ENCODE measurements around the gene EXOSC7.
"Not testable (repeated sequence)": the region's sequence is repeated elsewhere in the genome, so short reads cannot be mapped to it uniquely, and the experiment has no call there.

The EXOSC7 gene

DNA sequence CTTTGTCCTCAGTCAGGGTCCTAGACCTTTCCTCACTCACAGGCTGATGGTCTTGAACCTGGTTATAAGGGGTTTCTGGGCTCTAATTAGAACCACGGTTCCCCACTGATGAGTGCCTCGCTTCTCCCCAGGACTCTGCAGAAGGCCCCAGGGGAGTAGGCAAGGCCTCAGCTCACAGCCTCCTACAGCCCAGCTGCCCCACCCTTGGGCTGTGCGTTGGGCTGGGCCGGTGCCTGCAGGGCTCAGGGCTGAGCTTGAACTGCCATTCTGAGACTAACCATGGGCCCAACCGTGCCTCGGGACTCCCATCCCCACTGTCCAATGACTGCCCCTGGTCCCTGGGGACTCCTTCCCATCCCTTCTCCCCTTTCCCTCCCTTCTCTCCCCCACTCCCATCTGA, 75.6 kb downstream of the EXOSC7 start:
- TF ChIP-seq CTCF (IDR thresholded peaks at IDR 0.05; ENCODE audit: borderline replicate concordance, control extremely low read depth, extremely low read depth, insufficient read depth, missing control alignments): no peak
- no peak for DNase-seq (ENCODE audit: low spot score)

GRCh38 chr3:45053805-45054195, 77.8 kb downstream of the EXOSC7 start:
- in situ Hi-C loops (cut with MboI; ENCODE audit: low sequenced_read_pairs, unreplicated experiment); DNase-seq (ENCODE audit: low spot score): not testable (repeated sequence)

More for the DNA sequence above, 75.6 kb downstream of the EXOSC7 start:
- in situ Hi-C loops (cut with MboI; ENCODE audit: low sequenced_read_pairs, unreplicated experiment): no loop called here

DNA sequence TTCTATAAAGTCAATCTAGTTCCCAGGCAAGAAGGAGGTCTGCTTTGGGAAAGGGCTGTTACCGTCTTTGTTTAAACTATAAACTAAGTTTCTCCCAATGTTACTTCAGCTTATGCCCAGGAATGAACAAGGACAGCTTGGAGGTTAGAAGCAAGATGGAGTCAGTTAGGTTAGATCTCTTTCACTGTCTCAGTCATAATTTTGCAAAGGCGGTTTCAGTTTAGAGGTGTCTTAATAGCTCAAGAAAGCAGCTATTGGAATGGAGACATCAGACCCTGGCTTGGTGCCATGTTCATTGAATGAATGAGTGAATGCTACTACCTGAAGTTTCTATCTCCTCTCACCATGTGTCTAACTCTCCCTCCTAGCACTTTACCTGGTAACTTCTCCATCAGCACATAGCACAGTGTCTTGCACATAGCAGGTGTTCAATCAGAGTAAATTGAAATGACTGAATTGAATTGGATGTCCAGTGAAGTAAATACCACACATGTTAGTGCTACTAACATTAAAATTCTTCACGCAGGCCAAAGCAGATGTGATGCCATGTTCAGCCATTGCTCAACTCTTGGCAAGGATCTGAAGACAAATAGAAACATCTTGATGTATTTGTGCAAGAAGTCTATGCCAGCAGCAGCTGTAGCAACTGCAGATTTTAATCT, 78.3 kb downstream of the EXOSC7 start:
- in situ Hi-C loops (cut with MboI; ENCODE audit: low sequenced_read_pairs, unreplicated experiment): no loop called here
- DNase-seq (ENCODE audit: low spot score): no peak
- TF ChIP-seq CTCF (IDR thresholded peaks at IDR 0.05; ENCODE audit: borderline replicate concordance, control extremely low read depth, extremely low read depth, insufficient read depth, missing control alignments): no peak

DNA sequence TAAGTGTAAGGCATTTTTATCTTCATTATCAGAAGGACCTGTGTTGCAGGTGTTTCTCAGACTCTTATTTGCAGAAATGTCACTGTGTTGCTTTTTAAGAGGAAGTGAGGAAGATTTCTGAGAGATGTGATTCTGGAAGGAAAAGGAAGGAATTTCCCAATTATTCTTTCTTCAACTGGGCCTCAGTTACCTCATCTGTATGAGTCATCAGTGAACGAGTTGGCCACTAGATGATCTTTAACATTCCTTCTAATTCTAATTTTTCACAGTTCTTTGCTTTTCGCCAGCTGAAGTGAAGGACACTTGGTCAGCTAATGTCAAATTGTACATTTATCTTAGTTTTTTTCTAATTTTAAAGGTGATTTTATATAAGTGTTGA, 79.0 kb downstream of the EXOSC7 start:
- DNase-seq (ENCODE audit: low spot score): no peak
- TF ChIP-seq CTCF (IDR thresholded peaks at IDR 0.05; ENCODE audit: borderline replicate concordance, control extremely low read depth, extremely low read depth, insufficient read depth, missing control alignments): no peak
- in situ Hi-C loops (cut with MboI; ENCODE audit: low sequenced_read_pairs, unreplicated experiment): no loop called here

GRCh38 chr3:45055411-45056143, 79.5 kb downstream of the EXOSC7 start:
- no peak for TF ChIP-seq CTCF (IDR thresholded peaks at IDR 0.05; ENCODE audit: borderline replicate concordance, control extremely low read depth, extremely low read depth, insufficient read depth, missing control alignments)
- DNase-seq (ENCODE audit: low spot score): no peak
- in situ Hi-C loops (cut with MboI; ENCODE audit: low sequenced_read_pairs, unreplicated experiment): no loop called here

- DNase-seq (ENCODE audit: low spot score): no peak
- TF ChIP-seq CTCF (IDR thresholded peaks at IDR 0.05; ENCODE audit: borderline replicate concordance, control extremely low read depth, extremely low read depth, insufficient read depth, missing control alignments): no peak
- in situ Hi-C loops (cut with MboI; ENCODE audit: low sequenced_read_pairs, unreplicated experiment): no loop called here
These were observed 80.7 kb downstream of the EXOSC7 start for GRCh38 chr3:45056608-45057301.

DNA sequence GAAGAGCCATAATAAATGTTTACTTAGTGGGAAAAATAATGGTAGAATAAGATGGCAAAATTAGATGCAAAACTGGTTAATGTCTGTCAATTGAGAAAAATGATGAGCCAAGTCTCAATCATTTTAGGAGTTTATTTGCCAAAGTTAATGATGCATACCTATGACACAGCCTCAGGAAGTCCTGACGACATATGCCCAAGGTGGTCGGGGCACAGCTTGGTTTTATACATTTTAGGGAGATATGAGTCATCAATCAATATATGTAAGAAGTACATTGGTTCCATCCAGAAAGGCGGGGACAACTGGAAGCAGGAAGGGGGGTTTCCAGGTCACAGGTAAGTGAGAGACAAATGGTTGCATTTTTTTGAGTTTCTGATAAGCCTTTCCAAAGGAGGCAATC, 81.5 kb downstream of the EXOSC7 start:
- no peak for DNase-seq (ENCODE audit: low spot score)
- in situ Hi-C loops (cut with MboI; ENCODE audit: low sequenced_read_pairs, unreplicated experiment): no loop called here
- no peak for TF ChIP-seq CTCF (IDR thresholded peaks at IDR 0.05; ENCODE audit: borderline replicate concordance, control extremely low read depth, extremely low read depth, insufficient read depth, missing control alignments)
